SH-SY5Y (cell line): ENCODE results near the gene CAMTA1.

Source experiments
- GATA2 ChIP-seq: IDR thresholded peaks from 2 replicates; pipeline ENCODE4 v1.6.1; 2011; ENCODE audit warnings: mild to moderate bottlenecking, low read depth, low read length
- GATA3 ChIP-seq: IDR thresholded peaks from 2 replicates; pipeline ENCODE4 v1.6.1; 2011; ENCODE audit warnings: low read depth, mild to moderate bottlenecking, low read length, moderate library complexity

- no peak for TF ChIP-seq GATA2
- TF ChIP-seq GATA3: no peak
Measured at GRCh38 chr1:6872573-6873261, 87.5 kb downstream of the CAMTA1 start.
